Suprapubic skin (tissue), 4 donors: ENCODE results near the gene MROH2A. TPM values are rescaled to one million over a fixed set of nuclear protein-coding genes. Genes with fewer than 3 reads are reported as not detected.

Source experiments
- DNase-seq, 2 donors: peaks; one replicate each; pipeline ENCODE4 v3.0.0-alpha.2; 2019; ENCODE audit warnings: low spot score in 2 of 2
- H3K27ac ChIP-seq: fragments of 200-600 bp; sonication (generic); one replicate; pipeline ENCODE4 v1.5.1; 2019
- H3K27me3 ChIP-seq: fragments of 200-600 bp; sonication (generic); one replicate; pipeline ENCODE4 v1.5.1; 2019
- H3K36me3 ChIP-seq: fragments of 200-600 bp; sonication (generic); one replicate; pipeline ENCODE4 v1.5.1; 2019
- H3K4me1 ChIP-seq: fragments of 200-600 bp; sonication (generic); one replicate; pipeline ENCODE4 v1.5.1; 2019
- H3K4me3 ChIP-seq: fragments of 200-600 bp; sonication (generic); one replicate; pipeline ENCODE4 v1.5.1; 2019; ENCODE audit warnings: mild to moderate bottlenecking
- H3K9me3 ChIP-seq: fragments of 200-600 bp; sonication (generic); one replicate; pipeline ENCODE4 v1.5.1; 2019
- CTCF ChIP-seq, 2 donors: fragments of 200-600 bp in 1 of 2; fragments of 450-650 bp in 1 of 2; sonication (generic) in 1 of 2; IDR thresholded peaks; one replicate each; pipeline ENCODE4 v1.5.1; 2016 to 2019; ENCODE audit warnings: antibody characterized with exemption in 2 of 2, mild to moderate bottlenecking in 1 of 2, moderate library complexity in 1 of 2
- EP300 ChIP-seq: sonication (generic); formaldehyde crosslinking; IDR thresholded peaks from one replicate; pipeline ENCODE4 v1.6.1; 2017; ENCODE audit warnings: antibody characterized with exemption
- POLR2A ChIP-seq, 2 donors: fragments of 450-650 bp; IDR thresholded peaks; one replicate each; pipeline ENCODE4 v1.6.1; 2017; ENCODE audit warnings: antibody characterized with exemption in 2 of 2, mild to moderate bottlenecking in 2 of 2, moderate library complexity in 2 of 2
- POLR2AphosphoS5 ChIP-seq, 3 donors: sonication (generic); formaldehyde crosslinking; IDR thresholded peaks; one replicate each; pipeline ENCODE4 v1.6.1; 2017; ENCODE audit warnings: antibody characterized with exemption in 3 of 3
- WGBS: methylation state at CpG from one replicate; pipeline ENCODE4 v1.1.5; 2018; 5-methylcytosine and 5-hydroxymethylcytosine counted together
- total RNA-seq, 4 donors: library from RNA; depleted of rRNA; stranded (reverse); fragments of >200 nt; gene quantifications; one replicate each; pipeline ENCODE4 v1.1.0, GENCODE V29; 2016

MROH2A gene
- total RNA-seq, 4 donors from 2014 or later = not detected

DNA sequence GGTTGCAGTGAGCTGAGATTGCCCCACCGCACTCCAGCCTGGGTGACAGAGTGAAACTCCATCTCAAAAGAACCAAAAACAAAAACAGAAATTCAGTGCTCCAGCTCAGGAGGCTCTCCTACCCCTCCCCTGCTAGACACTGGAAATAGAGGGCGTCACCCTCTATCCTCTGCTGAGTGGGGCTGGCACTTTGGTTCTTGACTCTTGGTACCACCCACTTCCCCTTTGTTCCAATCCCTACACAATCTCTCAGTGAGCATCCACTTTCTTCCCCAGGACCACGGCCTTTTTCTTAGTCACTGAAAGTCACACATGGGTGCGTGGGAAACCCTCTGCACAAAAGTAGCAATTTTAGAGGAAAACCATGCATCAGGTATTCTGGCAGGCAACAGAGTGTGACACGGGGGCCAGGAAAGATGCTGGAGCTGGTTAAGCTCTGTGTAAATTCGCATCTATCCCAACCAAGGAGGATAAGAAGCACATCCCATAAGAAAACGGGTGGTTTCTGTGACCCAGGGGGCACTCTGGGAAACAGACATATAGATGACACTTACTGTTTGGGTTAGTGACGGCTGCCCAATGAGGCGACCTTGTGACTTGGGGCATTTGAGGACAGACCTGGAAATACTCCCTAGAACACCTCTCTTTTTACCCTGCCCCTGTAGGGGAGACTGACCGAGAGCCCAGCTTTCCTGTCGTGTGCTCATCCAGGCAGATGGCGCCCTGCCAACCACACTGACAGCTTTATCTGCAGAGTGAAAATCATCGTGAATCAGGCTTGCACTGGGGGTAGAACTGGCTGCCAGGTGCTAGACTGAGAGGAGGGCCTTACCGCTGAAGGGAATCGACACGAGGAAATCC, 68.5 kb downstream of the MROH2A start:
- H3K27ac ChIP-seq = no peak overlapping the region
- H3K9me3 ChIP-seq = no peaks in the 10 kb centered on the region
- WGBS = 91% methylated on average over 14 of the region's 16 CpGs
- H3K4me1 ChIP-seq = no peaks in the 10 kb centered on the region
- no peak for TF ChIP-seq EP300
- no peak for TF ChIP-seq POLR2A (IDR thresholded peaks at IDR 0.05)
- TF ChIP-seq CTCF (IDR thresholded peaks at IDR 0.05) = no peak
- TF ChIP-seq POLR2AphosphoS5 (IDR thresholded peaks at IDR 0.05) = no peak
- H3K27me3 ChIP-seq = no peaks in the 10 kb centered on the region
- no peak overlapping the region for H3K4me3 ChIP-seq
- DNase-seq = no peak
- no peaks in the 10 kb centered on the region for H3K36me3 ChIP-seq

DNA sequence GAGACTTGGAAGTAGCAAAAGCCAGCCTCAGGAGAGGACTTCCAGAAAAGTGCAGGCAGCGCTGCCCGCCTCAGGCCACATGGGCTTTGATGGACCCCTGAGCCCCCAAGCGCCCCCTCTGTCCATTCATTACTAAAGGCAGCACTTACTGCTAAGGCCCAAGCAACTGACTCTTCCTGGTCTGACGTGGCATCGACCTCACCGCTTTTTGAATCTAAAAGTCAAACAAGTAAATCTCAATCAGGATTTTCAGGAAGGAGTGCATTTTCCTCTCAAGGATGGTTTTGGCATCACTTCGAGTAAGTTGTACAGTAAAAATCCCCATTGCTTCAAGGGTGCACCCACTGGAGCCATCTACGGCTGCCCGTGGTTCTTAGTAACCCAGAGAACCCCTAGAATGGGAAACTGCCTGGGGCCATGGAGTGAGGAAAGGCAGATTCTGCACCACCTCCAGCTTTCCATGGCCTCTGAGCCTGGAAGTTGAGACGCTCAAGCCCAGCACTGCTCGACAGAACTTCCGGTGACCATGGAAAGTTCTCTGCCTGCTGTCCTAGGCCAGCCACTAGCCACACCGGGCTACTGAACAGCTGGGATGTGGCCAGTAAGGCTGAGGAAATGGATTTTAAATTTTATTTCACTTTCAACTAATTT, 69.2 kb downstream of the MROH2A start:
- H3K4me1 ChIP-seq = no peaks in the 10 kb centered on the region
- no peak overlapping the region for H3K27ac ChIP-seq
- no peak for DNase-seq
- no peaks in the 10 kb centered on the region for H3K36me3 ChIP-seq
- TF ChIP-seq POLR2A (IDR thresholded peaks at IDR 0.05) = no peak
- no peak for TF ChIP-seq POLR2AphosphoS5 (IDR thresholded peaks at IDR 0.05)
- no peak for TF ChIP-seq EP300
- no peak for TF ChIP-seq CTCF (IDR thresholded peaks at IDR 0.05)
- H3K9me3 ChIP-seq = no peaks in the 10 kb centered on the region
- no peaks in the 10 kb centered on the region for H3K27me3 ChIP-seq
- H3K4me3 ChIP-seq = no peak overlapping the region
- WGBS = 96% methylated on average over 7 of the region's 13 CpGs

DNA sequence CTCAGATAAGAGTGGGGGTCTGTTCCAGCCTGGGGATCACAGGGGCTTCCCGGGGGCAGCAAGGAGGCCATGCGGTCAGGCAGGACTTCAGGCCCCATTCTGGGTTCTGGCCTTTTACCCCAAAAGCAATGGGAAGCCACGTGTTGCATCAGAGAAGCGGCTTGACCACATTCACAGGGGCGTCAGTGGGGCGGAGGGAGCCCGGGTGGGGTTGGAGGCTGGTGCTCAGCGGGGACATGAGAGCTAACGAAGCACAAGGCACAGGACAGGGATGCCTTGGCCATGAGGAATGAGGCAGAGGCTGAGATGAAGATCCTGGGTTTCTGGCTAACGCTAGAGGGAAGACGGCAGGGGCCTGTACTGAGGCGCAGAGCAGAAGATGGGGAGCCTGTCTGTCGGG, 70.1 kb downstream of the MROH2A start:
- TF ChIP-seq EP300 (no peak), POLR2A (IDR thresholded peaks at IDR 0.05) (no peak), CTCF (IDR thresholded peaks at IDR 0.05) (no peak), POLR2AphosphoS5 (IDR thresholded peaks at IDR 0.05) (no peak)
- H3K9me3 ChIP-seq = no peaks in the 10 kb centered on the region
- no peak for DNase-seq
- no peak overlapping the region for H3K4me3 ChIP-seq
- H3K27ac ChIP-seq = no peak overlapping the region
- 81% methylated on average over 13 of the region's 13 CpGs for WGBS
- H3K4me1 ChIP-seq = peaks cover 2% of the 10 kb centered on the region
- H3K36me3 ChIP-seq = no peaks in the 10 kb centered on the region
- no peaks in the 10 kb centered on the region for H3K27me3 ChIP-seq

GRCh38 chr2:233849607-233850271, 71.6 kb downstream of the MROH2A start:
- H3K9me3 ChIP-seq = no peaks in the 10 kb centered on the region
- no peak overlapping the region for H3K4me3 ChIP-seq
- no peaks in the 10 kb centered on the region for H3K36me3 ChIP-seq
- TF ChIP-seq POLR2A (IDR thresholded peaks at IDR 0.05) = no peak
- TF ChIP-seq EP300 = no peak
- TF ChIP-seq POLR2AphosphoS5 (IDR thresholded peaks at IDR 0.05) = no peak
- no peak for TF ChIP-seq CTCF (IDR thresholded peaks at IDR 0.05)
- H3K27ac ChIP-seq = no peak overlapping the region
- DNase-seq = no peak
- H3K27me3 ChIP-seq = no peaks in the 10 kb centered on the region
- H3K4me1 ChIP-seq = peaks cover 12% of the 10 kb centered on the region
- WGBS = 93% methylated on average over 13 of the region's 13 CpGs

DNA sequence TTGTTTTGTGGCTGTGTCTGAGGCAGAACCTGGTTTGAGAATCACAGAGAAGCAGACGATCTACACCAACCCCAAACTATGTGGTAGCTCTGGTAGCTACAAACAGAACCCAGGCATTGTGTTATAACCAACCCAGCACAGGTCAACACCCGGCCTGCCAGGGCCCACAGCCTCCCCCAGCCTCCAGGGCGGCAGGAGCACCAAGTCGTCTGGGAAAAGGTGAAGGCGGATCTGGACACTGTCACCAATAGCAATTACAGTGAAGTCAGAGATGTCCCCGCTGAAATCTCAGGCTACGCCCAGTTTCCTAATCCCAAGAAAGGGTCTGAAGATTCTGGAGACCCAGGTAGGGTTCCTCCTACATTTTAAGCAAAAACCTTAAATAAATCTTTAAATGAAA, 72.6 kb downstream of the MROH2A start:
- Histone ChIP-seq H3K4me1 (peaks cover 12% of the 10 kb centered on the region), H3K27ac (no peak overlapping the region), H3K9me3 (no peaks in the 10 kb centered on the region), H3K36me3 (no peaks in the 10 kb centered on the region), H3K4me3 (no peak overlapping the region), H3K27me3 (no peaks in the 10 kb centered on the region)
- DNase-seq = no peak
- TF ChIP-seq CTCF (IDR thresholded peaks at IDR 0.05) (no peak), POLR2A (IDR thresholded peaks at IDR 0.05) (no peak), POLR2AphosphoS5 (IDR thresholded peaks at IDR 0.05) (no peak), EP300 (no peak)
- WGBS = 86% methylated on average over 7 of the region's 7 CpGs
